Gastrocnemius medialis (tissue), 4 donors: Measurements from ENCODE around the gene ANGEL1. TPM values are rescaled to one million over a fixed set of nuclear protein-coding genes. Genes with fewer than 3 reads are reported as not detected.

ENCODE experiments used
- ATAC-seq, 2 donors: fragments of 150-250 bp; one replicate each; pipeline ENCODE4 v1.9.1; 2016
- DNase-seq, 2 donors: peaks; one replicate each; pipeline ENCODE4 v3.0.0-alpha.2; 2019
- H3K27ac ChIP-seq, 4 donors: fragments of 200-600 bp; sonication (generic); 1 replicate in 1 of 4; 2 replicates in 3 of 4; pipeline ENCODE4 v1.5.1; 2016 to 2018; ENCODE audit warnings: mild to moderate bottlenecking in 2 of 4, moderate library complexity in 1 of 4
- H3K27me3 ChIP-seq, 3 donors: fragments of 200-600 bp; sonication (generic) in 2 of 3; 1 replicate in 1 of 3; 2 replicates in 2 of 3; pipeline versions ENCODE4 v1.5.1 to v1.6.0; 2016 to 2019; ENCODE audit warnings: mild to moderate bottlenecking in 1 of 3, moderate library complexity in 1 of 3
- H3K36me3 ChIP-seq, 2 donors: fragments of 200-600 bp; sonication (generic) in 1 of 2; one replicate each; pipeline ENCODE4 v1.5.1; 2017 to 2018
- H3K4me1 ChIP-seq, 2 donors: fragments of 200-600 bp; sonication (generic) in 1 of 2; one replicate each; pipeline ENCODE4 v1.5.1; 2016 to 2017; ENCODE audit warnings: mild to moderate bottlenecking in 2 of 2
- H3K4me3 ChIP-seq, 4 donors: fragments of 200-600 bp; sonication (generic) in 3 of 4; 1 replicate in 1 of 4; 2 replicates in 3 of 4; pipeline ENCODE4 v1.5.1; 2016 to 2019; ENCODE audit warnings: mild to moderate bottlenecking in 2 of 4
- H3K9me3 ChIP-seq, 3 donors: fragments of 200-600 bp; sonication (generic) in 2 of 3; 1 replicate in 1 of 3; 2 replicates in 2 of 3; pipeline ENCODE4 v1.5.1; 2016 to 2019
- POLR2A ChIP-seq, 2 donors: fragments of 450-650 bp; IDR thresholded peaks; one replicate each; pipeline ENCODE4 v1.6.1; 2017; ENCODE audit warnings: antibody characterized with exemption in 2 of 2, mild to moderate bottlenecking in 2 of 2, moderate library complexity in 2 of 2
- in situ Hi-C, 4 donors: fragments of 200-750 bp; cut with MboI; loops; one replicate each; pipeline versions ENCODE4 v1.15.0 to v1.8.0; 2017; ENCODE audit warnings: low sequenced_read_pairs in 4 of 4
- intact Hi-C: fragments of 100-400 bp; cut with DNase I; formaldehyde crosslinking; loops from one replicate; pipeline ENCODE4 v1.15.1; 2023; ENCODE audit warnings: low total_unique reads
- total RNA-seq, 4 donors: library from RNA; depleted of rRNA; stranded (reverse); fragments of >200 nt; gene quantifications; one replicate each; pipeline versions ENCODE4 v1.1.0 to v1.2.3, GENCODE V29; 2016
- TF ChIP-seq, protein P1 (sequence below), 5 experiments: fragments of 450-650 bp in 3 of 5; fragments of 200-600 bp in 2 of 5; sonication (generic) in 2 of 5; IDR thresholded peaks in 4 of 5; conservative IDR thresholded peaks in 1 of 5; 1 replicate in 4 of 5; 2 replicates in 1 of 5; pipeline ENCODE4 v1.5.1; 2016 to 2019; ENCODE audit warnings: antibody characterized with exemption in 5 of 5, mild to moderate bottlenecking in 3 of 5, moderate library complexity in 3 of 5

ANGEL1 gene
- total RNA-seq, 4 donors from 2014 or later = 8.6 to 16.9 (median 12.7) TPM

DNA sequence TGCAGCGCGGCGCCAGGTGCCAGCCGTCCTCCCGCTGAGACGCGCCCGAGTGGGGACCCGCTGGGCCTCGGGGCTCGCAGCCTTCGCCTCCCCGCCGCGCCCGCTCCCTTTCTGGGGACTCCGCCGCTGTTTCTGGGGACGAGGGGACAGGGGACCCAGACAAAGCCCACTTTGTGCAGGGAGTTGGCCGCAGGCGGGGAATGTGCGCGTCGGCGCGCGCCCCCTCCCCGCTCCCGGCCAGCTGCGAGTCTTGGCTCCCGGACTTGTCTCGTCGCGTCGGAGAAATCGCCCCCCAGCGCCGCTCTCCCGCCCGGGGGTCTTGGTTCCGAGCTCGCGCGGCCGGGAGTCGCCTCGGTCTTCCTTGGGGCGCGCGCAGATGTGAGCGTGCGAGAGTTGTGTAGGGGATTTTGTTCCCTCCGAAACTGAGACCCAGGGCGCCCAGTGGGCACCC is 50.7 kb downstream of the ANGEL1 start:
- ATAC-seq = peak in 1 of 2 donors; percentile 26
- peaks cover 10 to 18% of the 10 kb centered on the region in 2 donors for H3K4me1 ChIP-seq

DNA sequence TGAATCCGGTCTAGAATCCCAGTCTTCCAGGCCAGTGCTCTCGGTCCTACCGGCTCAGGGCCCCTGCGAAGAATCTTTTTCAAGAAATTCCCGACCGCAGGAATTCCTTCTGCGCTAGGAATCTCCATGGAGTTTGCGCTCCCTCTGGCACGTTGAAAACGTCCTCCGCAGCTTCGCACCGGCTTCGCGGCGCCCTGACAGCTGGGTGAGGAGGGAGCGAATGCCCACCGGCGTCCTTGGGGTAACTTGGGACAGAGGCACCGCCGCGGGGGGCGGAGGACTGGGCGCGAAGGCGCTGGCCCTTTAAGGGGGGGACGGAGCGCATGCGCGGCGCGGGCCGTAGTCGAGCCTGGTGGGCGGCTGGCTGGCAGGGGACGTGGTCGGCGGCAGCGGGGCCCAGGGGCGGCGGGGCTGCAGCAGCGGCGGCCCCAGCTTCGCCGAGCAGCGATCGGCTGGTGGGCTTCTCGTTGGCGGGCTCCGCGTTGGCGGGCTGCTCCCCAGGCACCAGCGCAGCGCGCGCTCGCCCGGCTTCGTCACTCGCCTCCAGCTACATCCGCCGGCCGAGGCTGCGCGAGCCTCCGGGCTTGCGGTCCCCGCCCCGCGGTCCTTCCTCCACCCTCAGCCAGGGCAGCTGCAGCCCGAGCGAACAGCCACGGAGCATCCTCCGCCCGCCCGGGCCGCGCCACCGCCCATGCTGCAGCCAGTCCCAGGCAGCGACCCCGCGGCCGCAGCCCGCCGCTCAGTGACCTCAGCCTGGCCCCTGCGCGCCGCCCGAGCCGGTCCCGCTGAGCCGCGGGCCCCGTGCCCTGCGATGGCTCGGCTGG is 51.3 kb downstream of the ANGEL1 start, which contains the start of gene VASH1:
TSS of gene VASH1 (plus strand) at position 333 of the 824 bp plus-strand sequence. CDS start 1,354 bp downstream, outside the sequence.
- TF ChIP-seq, protein P1, sequence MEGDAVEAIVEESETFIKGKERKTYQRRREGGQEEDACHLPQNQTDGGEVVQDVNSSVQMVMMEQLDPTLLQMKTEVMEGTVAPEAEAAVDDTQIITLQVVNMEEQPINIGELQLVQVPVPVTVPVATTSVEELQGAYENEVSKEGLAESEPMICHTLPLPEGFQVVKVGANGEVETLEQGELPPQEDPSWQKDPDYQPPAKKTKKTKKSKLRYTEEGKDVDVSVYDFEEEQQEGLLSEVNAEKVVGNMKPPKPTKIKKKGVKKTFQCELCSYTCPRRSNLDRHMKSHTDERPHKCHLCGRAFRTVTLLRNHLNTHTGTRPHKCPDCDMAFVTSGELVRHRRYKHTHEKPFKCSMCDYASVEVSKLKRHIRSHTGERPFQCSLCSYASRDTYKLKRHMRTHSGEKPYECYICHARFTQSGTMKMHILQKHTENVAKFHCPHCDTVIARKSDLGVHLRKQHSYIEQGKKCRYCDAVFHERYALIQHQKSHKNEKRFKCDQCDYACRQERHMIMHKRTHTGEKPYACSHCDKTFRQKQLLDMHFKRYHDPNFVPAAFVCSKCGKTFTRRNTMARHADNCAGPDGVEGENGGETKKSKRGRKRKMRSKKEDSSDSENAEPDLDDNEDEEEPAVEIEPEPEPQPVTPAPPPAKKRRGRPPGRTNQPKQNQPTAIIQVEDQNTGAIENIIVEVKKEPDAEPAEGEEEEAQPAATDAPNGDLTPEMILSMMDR (IDR thresholded peaks at IDR 0.05 in 4 of 5, conservative IDR thresholded peaks at IDR 0.05 in 1 of 5) = no peak
- TF ChIP-seq POLR2A (IDR thresholded peaks at IDR 0.05) = no peak
- in situ Hi-C loops (no loop called here), intact Hi-C loops (loop anchor here (5.0 kb wide), 1 partner anchor 39 kb away; no protein-coding TSS in a partner anchor)
- H3K27ac ChIP-seq = peak within 1 kb of the TSS; percentile 4 to 73 (median 66)
- H3K4me3 ChIP-seq = peak within 1 kb of the TSS; percentile 66 to 80 (median 76)
- DNase-seq (no peak), ATAC-seq (peak; percentile 59 to 64)
- no peaks in the 10 kb centered on the region for H3K36me3 ChIP-seq
- no peaks in the 10 kb centered on the region for H3K9me3 ChIP-seq
- peaks cover 10 to 18% of the 10 kb centered on the region in 2 donors for H3K4me1 ChIP-seq
- H3K27me3 ChIP-seq = peaks cover 10 to 14% (median 10%) of the 10 kb centered on the region in 3 donors

More for the DNA sequence above, 50.7 kb downstream of the ANGEL1 start:
- in situ Hi-C loops (no loop called here), intact Hi-C loops (loop anchor here (5.0 kb wide), 1 partner anchor 40 kb away; no protein-coding TSS in a partner anchor)
- TF ChIP-seq, protein P1 (IDR thresholded peaks at IDR 0.05 in 4 of 5, conservative IDR thresholded peaks at IDR 0.05 in 1 of 5) = no peak
- TF ChIP-seq POLR2A (IDR thresholded peaks at IDR 0.05) = no peak
- peak overlapping the region in 3 of 4 donors; percentile 60 to 73 (median 71) for H3K27ac ChIP-seq
- H3K27me3 ChIP-seq = peaks cover 10 to 14% (median 10%) of the 10 kb centered on the region in 3 donors
- H3K9me3 ChIP-seq = no peaks in the 10 kb centered on the region
- H3K36me3 ChIP-seq = no peaks in the 10 kb centered on the region
- H3K4me3 ChIP-seq = peak overlapping the region; percentile 66 to 80 (median 76)
- DNase-seq = no peak

DNA sequence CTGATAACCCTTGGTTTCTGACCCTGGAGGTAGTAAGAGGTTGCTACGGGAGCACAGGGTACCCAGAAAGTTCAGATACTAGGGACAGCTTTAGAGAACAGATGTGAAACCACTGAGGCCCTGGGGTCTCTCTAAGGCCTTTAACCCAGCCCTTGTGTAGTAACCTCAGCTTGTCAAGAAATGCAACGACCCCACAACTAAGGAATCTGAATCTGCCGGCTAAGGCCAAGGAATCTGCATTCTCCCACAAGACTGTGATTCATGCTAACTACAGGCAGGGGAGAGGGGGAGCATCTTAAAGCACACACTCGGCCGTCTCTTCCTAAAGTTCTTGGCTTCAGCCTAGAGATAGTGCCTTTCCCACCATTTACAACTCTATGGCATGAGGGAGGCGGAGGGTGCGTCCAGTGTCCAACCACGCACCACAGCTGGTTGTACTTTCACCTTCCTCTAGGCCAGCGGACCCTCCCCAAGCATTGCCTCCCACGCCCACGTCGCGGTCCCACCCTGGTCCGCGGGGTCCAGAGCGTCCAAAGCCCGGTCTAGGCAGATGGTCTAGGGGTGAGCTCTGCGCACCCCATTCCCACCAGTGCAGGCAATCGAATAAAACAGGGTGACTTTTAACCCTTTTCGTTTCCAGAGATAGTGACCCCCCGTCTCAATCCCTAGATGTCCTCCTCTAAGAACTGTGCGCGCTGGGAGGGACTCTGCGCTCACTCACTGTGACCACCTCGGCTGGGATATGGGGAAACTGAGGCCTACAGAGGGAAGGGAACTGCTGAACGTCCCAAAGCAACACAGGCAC is 52.1 kb downstream of the ANGEL1 start:
- Histone ChIP-seq H3K4me3 (peak overlapping the region; percentile 66 to 80 (median 76)), H3K27me3 (peaks cover 10 to 14% (median 10%) of the 10 kb centered on the region in 3 donors), H3K9me3 (no peaks in the 10 kb centered on the region), H3K36me3 (no peaks in the 10 kb centered on the region), H3K27ac (peak overlapping the region; percentile 4 to 73 (median 66)), H3K4me1 (peaks cover 13 to 18% of the 10 kb centered on the region in 2 donors)
- TF ChIP-seq, protein P1 (IDR thresholded peaks at IDR 0.05 in 4 of 5, conservative IDR thresholded peaks at IDR 0.05 in 1 of 5) = no peak
- TF ChIP-seq POLR2A (IDR thresholded peaks at IDR 0.05) = no peak
- DNase-seq (no peak), ATAC-seq (no peak)
- in situ Hi-C loops = no loop called here
- intact Hi-C loops = loop anchor here (5.0 kb wide), 1 partner anchor 38 kb away; no protein-coding TSS in a partner anchor

DNA sequence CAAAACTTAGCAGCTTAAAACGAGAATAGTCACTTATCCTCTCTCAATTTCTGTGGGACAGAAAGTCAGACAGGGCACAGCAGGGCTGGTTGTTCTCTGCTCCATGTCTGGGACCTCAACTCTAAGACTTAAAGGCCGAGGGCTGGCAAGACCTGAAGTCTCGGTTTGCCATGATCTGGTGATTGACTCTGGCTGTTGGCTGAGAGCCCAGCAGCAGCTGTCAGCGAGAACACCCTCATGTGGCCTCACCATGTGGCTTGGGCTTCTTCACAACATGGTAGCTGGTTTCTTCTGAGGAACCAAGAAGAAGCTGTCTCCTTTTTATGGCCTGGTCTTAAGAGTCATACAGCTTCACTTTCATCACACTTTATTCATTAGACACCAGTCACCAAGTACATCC is 53.1 kb downstream of the ANGEL1 start:
- no peak overlapping the region for H3K27ac ChIP-seq
- H3K4me1 ChIP-seq = peaks cover 10 to 13% of the 10 kb centered on the region in 2 donors
- no peak for ATAC-seq
- no peak for DNase-seq
- intact Hi-C loops (no loop called here), in situ Hi-C loops (no loop called here)
- TF ChIP-seq, protein P1 (IDR thresholded peaks at IDR 0.05 in 4 of 5, conservative IDR thresholded peaks at IDR 0.05 in 1 of 5) = no peak
- no peak for TF ChIP-seq POLR2A (IDR thresholded peaks at IDR 0.05)
- H3K36me3 ChIP-seq = no peaks in the 10 kb centered on the region
- H3K9me3 ChIP-seq = no peaks in the 10 kb centered on the region
- no peak overlapping the region for H3K4me3 ChIP-seq
- peaks cover 10 to 14% (median 10%) of the 10 kb centered on the region in 3 donors for H3K27me3 ChIP-seq
